Measurements from ENCODE around the gene ZIC1.

DNA sequence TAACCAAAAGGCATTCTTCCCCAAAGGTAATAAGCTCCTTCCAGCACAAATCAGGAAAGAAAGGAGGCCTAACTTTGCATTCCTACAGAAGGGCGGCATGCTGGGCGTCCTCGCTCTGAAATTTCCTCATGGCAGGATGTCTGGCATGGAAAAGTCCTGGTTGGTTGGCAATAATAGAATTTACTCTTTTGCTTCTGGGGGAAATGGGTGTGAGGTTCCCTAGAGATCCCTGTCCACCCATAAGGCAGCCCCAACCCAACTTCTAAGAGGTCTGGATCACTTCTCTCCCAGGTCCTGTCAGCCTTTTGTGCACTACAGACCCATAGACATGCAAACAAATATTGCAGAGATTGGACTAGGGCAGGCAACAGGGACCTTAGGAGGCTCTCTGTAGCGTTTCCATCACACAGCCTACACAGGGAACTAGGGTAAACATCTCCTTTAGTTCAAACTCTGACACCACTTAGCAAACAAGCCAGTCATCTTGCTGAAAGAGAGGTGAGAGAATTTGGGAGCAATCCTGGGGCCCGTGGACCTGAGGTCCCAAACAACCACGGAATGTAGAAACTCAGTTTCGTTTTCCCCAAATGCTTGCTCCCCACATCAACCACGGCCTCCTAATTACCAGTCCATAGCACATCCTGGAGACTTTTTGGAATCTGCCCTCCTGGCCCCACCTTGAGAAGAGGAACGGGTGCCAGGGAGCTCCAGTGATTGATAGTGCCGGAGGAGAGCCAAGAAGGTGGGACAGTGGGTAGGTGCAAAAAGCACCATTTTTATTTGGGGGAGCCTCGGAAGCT is 5.0 kb upstream of the ZIC1 start:
- TF ChIP-seq, protein P1, sequence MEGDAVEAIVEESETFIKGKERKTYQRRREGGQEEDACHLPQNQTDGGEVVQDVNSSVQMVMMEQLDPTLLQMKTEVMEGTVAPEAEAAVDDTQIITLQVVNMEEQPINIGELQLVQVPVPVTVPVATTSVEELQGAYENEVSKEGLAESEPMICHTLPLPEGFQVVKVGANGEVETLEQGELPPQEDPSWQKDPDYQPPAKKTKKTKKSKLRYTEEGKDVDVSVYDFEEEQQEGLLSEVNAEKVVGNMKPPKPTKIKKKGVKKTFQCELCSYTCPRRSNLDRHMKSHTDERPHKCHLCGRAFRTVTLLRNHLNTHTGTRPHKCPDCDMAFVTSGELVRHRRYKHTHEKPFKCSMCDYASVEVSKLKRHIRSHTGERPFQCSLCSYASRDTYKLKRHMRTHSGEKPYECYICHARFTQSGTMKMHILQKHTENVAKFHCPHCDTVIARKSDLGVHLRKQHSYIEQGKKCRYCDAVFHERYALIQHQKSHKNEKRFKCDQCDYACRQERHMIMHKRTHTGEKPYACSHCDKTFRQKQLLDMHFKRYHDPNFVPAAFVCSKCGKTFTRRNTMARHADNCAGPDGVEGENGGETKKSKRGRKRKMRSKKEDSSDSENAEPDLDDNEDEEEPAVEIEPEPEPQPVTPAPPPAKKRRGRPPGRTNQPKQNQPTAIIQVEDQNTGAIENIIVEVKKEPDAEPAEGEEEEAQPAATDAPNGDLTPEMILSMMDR (conservative IDR thresholded peaks at IDR 0.05) = no peak
- no peak for TF ChIP-seq ZFX (IDR thresholded peaks at IDR 0.05)
